Measurements from ENCODE around the gene SLC39A6. TPM values are rescaled to one million over a fixed set of nuclear protein-coding genes. Genes with fewer than 3 reads are reported as not detected.
"Not testable (repeated sequence)": the region's sequence is repeated elsewhere in the genome, so short reads cannot be mapped to it uniquely, and the experiment has no call there.

The SLC39A6 gene
- total RNA-seq (2014; rRNA removed; shearing (Covaris generic)), result 643 and 687 TPM in 2 replicates
- polyA plus RNA-seq (2015; cell fraction: cytosol; rRNA removed), result 311 and 384 TPM in 2 replicates
- polyA plus RNA-seq (2015; cell fraction: nucleus; rRNA removed), result 96.7 and 97.7 TPM in 2 replicates

DNA sequence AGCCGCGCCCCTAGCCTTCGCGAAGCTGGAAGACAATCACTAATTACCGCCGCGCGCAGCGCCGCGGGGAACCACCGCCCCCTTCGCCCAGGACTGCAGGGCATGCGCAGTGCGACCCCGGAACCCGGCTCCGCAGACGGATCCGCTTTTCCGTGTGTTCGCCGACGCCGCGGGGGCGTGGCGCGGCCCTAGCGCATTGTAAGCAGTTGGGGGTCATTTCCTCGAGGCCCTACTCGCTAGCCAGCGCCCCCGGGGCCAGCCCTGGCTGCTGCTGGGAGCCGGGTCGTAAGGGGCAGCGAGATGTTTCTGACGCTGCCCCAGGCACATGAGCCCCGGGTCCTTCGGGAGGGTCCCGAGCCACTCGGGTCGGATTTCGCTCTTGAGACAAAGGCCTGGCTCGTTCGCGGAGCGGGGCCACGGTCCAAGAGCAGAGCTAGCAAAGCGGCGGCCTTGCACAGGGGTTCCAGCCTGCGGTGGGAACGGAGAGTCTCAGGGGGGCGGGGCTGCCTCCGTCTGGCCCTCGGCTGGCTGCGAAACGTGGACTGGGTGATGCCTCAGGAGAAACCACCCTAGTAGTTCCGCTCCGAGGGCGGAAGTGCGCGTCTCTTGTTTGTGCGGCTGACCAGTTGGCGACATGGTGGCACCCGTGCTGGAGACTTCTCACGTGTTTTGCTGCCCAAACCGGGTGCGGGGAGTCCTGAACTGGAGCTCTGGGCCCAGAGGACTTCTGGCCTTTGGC lies at the start of gene SLC39A6, which contains the start of gene ELP2:
SLC39A6 (minus strand) TSS at position 41 of the 739 bp plus-strand sequence. CDS start 2,333 bp downstream, outside the sequence.
ELP2 (plus strand) TSS at position 600 of the 739 bp plus-strand sequence; CDS start at position 635, 35 bp downstream.
- peak; percentile 94 for DNase-seq (ENCODE audit: low read depth, low spot score)
- in situ Hi-C loops (cut with HindIII; ENCODE audit: low pct_unique_long_range_greater_than_20kb, low sequenced_read_pairs), result no loop called here

GRCh38 chr18:36177913-36178312 lies 48.8 kb upstream of the SLC39A6 start:
- in situ Hi-C loops (cut with HindIII; ENCODE audit: low pct_unique_long_range_greater_than_20kb, low sequenced_read_pairs), result no loop called here
- no peak for DNase-seq (ENCODE audit: low read depth, low spot score)

- in situ Hi-C loops (cut with HindIII; ENCODE audit: low pct_unique_long_range_greater_than_20kb, low sequenced_read_pairs), result no loop called here
- DNase-seq (ENCODE audit: low read depth, low spot score), result peak; percentile 95
Observed at GRCh38 chr18:36176711-36177110, 47.6 kb upstream of the SLC39A6 start.

GRCh38 chr18:36176177-36176584 lies 47.0 kb upstream of the SLC39A6 start:
- in situ Hi-C loops (cut with HindIII; ENCODE audit: low pct_unique_long_range_greater_than_20kb, low sequenced_read_pairs), result no loop called here
- peak; percentile 68 for DNase-seq (ENCODE audit: low read depth, low spot score)

- DNase-seq (ENCODE audit: low read depth, low spot score), result no peak
- in situ Hi-C loops (cut with HindIII; ENCODE audit: low pct_unique_long_range_greater_than_20kb, low sequenced_read_pairs), result no loop called here
Observed at GRCh38 chr18:36175481-36175880, 46.3 kb upstream of the SLC39A6 start.

- in situ Hi-C loops (cut with HindIII; ENCODE audit: low pct_unique_long_range_greater_than_20kb, low sequenced_read_pairs), result no loop called here
- no peak for DNase-seq (ENCODE audit: low read depth, low spot score)
Observed at GRCh38 chr18:36169938-36170337, 40.8 kb upstream of the SLC39A6 start.

DNA sequence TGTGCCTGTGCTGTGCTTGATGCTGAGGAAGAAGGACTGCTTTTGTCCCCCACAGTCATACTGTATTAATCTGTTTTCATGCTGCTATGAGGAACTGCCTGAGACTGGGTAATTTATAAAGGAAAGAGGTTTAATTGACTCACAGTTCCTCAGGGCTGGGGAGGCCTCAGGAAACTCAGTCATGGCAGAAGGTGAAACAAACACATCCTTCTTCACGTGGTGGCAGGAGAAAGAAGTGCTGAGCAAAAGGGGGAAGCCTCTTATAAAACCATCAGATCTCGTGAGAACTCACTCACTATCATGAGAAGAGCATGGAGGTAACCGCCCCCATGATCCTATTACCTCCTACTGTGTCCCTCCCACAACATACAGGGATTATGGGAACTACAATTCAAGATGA lies 39.2 kb upstream of the SLC39A6 start:
- in situ Hi-C loops (cut with HindIII; ENCODE audit: low pct_unique_long_range_greater_than_20kb, low sequenced_read_pairs), result not testable (repeated sequence)
- DNase-seq (ENCODE audit: low read depth, low spot score), result peak; percentile 56

- in situ Hi-C loops (cut with HindIII; ENCODE audit: low pct_unique_long_range_greater_than_20kb, low sequenced_read_pairs), result no loop called here
Observed at GRCh38 chr18:36167692-36168218, 38.6 kb upstream of the SLC39A6 start.

GRCh38 chr18:36162981-36163380 lies 33.8 kb upstream of the SLC39A6 start:
- in situ Hi-C loops (cut with HindIII; ENCODE audit: low pct_unique_long_range_greater_than_20kb, low sequenced_read_pairs), result no loop called here
- DNase-seq (ENCODE audit: low read depth, low spot score), result no peak

More at GRCh38 chr18:36167692-36168218, 38.6 kb upstream of the SLC39A6 start:
- DNase-seq (ENCODE audit: low read depth, low spot score), result no peak

DNA sequence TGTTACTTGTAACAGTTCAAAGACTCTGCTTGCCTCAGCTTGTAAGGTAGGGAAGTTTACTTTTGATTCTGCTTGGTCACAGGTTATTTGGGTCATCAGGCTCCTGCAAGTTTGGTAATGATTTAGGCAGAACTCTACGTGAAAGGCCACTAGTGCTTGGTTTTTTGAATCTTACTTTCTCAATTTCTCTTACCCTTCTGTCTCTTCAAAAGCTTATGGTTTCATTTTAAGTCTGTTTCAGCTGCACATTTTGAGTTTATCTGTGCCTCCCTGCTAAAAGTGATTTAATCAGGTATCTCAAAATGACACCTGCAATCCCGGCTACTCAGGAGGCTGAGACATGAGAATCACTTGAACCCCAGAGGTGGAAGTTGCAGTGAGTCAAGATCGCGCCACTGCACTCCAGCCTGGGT lies 31.8 kb upstream of the SLC39A6 start:
- in situ Hi-C loops (cut with HindIII; ENCODE audit: low pct_unique_long_range_greater_than_20kb, low sequenced_read_pairs), result no loop called here
- DNase-seq (ENCODE audit: low read depth, low spot score), result no peak

DNA sequence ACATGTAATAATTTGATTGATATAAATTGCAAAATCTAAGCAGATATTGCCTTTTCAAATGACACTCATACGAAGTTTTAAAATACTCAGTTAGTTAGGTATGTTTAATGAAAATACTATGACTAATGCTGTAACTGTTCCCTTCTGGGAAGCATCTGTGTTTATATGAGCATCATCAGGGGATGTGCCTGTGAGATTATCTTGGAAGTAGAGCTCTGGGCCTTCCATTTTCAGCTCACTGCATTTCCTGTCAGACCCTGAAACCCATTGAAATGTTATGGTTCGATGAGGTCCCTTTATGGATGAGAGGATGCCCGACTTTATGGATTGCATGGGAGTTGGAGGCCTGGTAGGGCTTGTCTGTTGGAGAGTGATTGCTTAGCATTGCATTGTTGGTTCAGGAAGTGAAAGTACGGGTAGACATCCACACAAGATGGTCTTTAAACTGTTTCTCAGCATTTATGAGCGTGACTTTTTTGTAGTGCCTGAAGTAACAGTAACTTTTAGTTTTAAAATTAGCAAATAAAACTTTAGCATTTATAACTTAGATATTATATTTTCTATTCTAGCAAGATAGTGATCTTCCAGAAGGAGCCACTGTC lies 29.2 kb upstream of the SLC39A6 start:
- no peak for DNase-seq (ENCODE audit: low read depth, low spot score)
- in situ Hi-C loops (cut with HindIII; ENCODE audit: low pct_unique_long_range_greater_than_20kb, low sequenced_read_pairs), result no loop called here

GRCh38 chr18:36157441-36157840 lies 28.3 kb upstream of the SLC39A6 start:
- in situ Hi-C loops (cut with HindIII; ENCODE audit: low pct_unique_long_range_greater_than_20kb, low sequenced_read_pairs), result no loop called here
- no peak for DNase-seq (ENCODE audit: low read depth, low spot score)

DNA sequence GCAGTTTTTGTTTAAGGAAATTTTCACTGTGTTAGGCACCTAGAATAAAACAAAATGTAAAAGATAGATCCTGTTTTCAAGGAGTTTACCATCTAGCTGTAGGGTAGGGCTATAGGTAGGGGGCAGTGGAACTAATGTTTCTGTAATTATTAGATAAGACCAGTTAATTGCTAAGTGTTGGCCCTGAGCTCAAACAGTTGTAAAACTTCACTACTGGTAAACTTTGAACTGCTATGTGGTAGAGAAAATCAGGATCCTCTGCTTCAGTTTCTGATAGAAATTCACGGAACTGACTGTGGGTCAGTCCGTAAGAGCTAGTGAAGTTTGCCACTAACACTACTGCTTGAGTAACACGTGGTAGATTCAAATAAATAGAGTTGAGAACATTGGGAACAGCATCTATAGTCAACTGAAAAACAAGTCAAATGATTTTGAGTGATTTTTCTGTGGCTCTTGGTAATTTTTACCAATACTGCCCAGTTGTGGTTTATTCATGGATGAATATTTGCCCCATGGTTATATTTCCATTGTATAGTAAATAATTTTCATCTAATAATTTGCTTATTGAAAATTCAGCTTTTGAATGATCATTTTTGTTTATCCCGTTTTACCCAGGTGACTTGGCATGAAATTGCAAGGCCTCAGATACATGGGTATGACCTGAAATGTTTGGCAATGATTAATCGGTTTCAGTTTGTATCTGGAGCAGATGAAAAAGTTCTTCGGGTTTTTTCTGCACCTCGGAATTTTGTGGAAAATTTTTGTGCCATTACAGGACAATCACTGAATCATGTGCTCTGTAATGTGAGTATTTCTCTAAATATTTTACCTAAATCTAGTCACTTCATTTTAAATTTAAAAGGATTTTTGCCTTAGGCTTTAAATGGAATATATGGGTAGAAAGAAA lies 27.0 kb upstream of the SLC39A6 start:
- in situ Hi-C loops (cut with HindIII; ENCODE audit: low pct_unique_long_range_greater_than_20kb, low sequenced_read_pairs), result no loop called here
- no peak for DNase-seq (ENCODE audit: low read depth, low spot score)

GRCh38 chr18:36153771-36154170 lies 24.6 kb upstream of the SLC39A6 start:
- in situ Hi-C loops (cut with HindIII; ENCODE audit: low pct_unique_long_range_greater_than_20kb, low sequenced_read_pairs), result no loop called here
- no peak for DNase-seq (ENCODE audit: low read depth, low spot score)

- in situ Hi-C loops (cut with HindIII; ENCODE audit: low pct_unique_long_range_greater_than_20kb, low sequenced_read_pairs), result no loop called here
- peak; percentile 63 for DNase-seq (ENCODE audit: low read depth, low spot score)
Observed at GRCh38 chr18:36153203-36153602, 24.1 kb upstream of the SLC39A6 start.

DNA sequence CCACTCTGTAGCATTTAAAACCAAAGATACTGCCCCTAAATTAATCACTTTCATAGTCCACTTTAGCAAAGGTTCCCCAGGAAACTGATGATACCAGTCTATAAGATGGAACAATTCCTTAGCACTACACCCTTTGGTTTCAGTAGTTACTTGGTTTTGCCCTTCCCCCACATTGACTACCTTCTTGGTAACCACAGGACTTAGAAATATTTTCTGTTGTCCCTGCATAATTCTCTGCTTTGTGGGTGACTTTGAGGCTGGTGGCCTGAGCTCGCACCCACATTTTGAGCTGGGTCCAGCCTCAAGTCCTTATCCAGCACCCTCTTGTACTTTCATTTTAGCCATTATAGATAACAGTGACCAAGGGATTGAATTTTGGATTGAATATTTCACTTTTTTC lies 23.6 kb upstream of the SLC39A6 start:
- no peak for DNase-seq (ENCODE audit: low read depth, low spot score)
- in situ Hi-C loops (cut with HindIII; ENCODE audit: low pct_unique_long_range_greater_than_20kb, low sequenced_read_pairs), result no loop called here

DNA sequence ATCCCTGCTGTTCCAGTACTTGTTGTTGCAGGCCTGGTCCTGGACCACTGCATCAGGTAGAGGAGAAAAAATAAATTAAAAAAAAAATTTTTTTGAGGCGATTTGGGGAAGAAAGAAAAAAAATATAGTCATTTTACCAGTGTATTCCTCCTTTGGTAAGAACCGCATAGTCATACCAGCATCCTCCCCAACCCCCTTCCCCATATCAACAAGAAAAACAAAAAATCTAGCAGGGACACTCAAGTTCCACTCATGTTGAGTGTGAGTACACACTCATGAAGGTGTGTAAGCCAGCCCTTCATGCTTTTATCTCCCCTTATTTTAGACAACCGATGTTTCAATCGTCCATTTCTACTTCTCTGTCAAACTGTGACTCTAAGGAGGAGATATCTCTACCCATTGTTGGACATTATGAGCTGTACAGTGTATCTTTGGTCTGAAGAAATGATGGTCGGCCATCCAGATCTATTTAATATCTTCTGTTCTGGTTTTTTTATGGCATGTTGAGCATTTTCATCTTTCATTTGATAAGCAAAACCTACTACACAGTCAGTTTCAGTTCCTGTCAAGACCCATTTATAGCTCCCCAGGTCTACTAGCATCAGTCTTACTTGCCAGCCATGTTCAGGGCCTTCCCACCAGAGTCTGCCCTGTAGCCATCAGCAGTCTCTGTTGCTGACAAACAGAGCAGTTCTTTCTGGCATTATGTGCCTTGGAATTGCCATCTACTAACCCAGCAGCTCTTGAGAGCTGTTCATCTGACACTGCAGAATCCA lies 20.6 kb upstream of the SLC39A6 start:
- no peak for DNase-seq (ENCODE audit: low read depth, low spot score)
- in situ Hi-C loops (cut with HindIII; ENCODE audit: low pct_unique_long_range_greater_than_20kb, low sequenced_read_pairs), result no loop called here

All from SK-MEL-5 (cell line).